Measurements from ENCODE around the gene GNG11.

GNG11 gene

DNA sequence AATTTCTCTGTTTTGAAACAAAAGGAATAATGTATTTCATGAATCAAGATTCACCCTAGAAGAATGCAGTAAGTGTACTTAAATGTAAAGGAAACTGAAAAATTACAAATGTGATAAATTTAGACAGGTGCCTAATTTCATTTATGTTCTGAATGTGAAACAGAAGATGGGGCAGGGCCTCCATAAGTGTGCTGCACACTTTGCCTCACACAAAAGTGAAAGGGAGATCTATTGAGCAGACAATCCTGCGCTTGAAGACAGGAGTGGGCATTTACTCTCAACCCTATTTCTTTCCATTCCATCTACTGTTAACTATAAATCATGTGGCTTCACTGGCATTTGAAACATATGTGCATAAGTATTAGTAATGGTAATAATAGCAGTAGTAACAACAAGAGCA, 36.2 kb downstream of the GNG11 start:
- TF ChIP-seq, protein P1, sequence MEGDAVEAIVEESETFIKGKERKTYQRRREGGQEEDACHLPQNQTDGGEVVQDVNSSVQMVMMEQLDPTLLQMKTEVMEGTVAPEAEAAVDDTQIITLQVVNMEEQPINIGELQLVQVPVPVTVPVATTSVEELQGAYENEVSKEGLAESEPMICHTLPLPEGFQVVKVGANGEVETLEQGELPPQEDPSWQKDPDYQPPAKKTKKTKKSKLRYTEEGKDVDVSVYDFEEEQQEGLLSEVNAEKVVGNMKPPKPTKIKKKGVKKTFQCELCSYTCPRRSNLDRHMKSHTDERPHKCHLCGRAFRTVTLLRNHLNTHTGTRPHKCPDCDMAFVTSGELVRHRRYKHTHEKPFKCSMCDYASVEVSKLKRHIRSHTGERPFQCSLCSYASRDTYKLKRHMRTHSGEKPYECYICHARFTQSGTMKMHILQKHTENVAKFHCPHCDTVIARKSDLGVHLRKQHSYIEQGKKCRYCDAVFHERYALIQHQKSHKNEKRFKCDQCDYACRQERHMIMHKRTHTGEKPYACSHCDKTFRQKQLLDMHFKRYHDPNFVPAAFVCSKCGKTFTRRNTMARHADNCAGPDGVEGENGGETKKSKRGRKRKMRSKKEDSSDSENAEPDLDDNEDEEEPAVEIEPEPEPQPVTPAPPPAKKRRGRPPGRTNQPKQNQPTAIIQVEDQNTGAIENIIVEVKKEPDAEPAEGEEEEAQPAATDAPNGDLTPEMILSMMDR (IDR thresholded peaks at IDR 0.05) = no peak
- no peak overlapping the region for H3K4me3 ChIP-seq
- intact Hi-C loops (cut with DNase I; ENCODE audit: low total_unique reads) = no loop called here

DNA sequence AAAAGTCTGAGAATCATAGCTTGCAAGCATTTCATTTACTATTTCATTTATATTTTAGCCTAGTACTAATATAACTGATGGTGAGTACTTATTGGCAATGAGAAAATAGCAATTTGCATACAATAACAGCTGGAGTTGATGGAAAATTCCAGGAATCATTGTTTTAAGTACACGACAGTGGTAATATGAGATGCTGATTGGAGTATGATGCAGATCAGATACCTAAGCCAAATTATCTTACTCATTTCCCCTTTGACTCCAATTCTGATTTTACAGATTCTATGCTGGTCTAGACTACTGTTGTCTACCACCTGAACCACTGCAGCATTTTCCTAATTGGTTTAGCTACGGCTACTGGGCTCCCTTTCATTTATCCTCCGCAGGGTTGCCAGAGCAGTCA, 36.7 kb downstream of the GNG11 start:
- no peaks in the 10 kb centered on the region for H3K36me3 ChIP-seq
- TF ChIP-seq, protein P1 (IDR thresholded peaks at IDR 0.05) = no peak
- DNase-seq = no peak
- no peaks in the 10 kb centered on the region for H3K27me3 ChIP-seq
- no peaks in the 10 kb centered on the region for H3K9me3 ChIP-seq
- no peaks in the 10 kb centered on the region for H3K4me1 ChIP-seq
- H3K27ac ChIP-seq = no peak overlapping the region
- intact Hi-C loops (cut with DNase I; ENCODE audit: low total_unique reads) = no loop called here
- no peak overlapping the region for H3K4me3 ChIP-seq

More for the DNA sequence above, 36.2 kb downstream of the GNG11 start:
- Histone ChIP-seq H3K9me3 (no peaks in the 10 kb centered on the region), H3K4me1 (no peaks in the 10 kb centered on the region), H3K36me3 (no peaks in the 10 kb centered on the region), H3K27ac (no peak overlapping the region), H3K27me3 (no peaks in the 10 kb centered on the region)
- no peak for DNase-seq

DNA sequence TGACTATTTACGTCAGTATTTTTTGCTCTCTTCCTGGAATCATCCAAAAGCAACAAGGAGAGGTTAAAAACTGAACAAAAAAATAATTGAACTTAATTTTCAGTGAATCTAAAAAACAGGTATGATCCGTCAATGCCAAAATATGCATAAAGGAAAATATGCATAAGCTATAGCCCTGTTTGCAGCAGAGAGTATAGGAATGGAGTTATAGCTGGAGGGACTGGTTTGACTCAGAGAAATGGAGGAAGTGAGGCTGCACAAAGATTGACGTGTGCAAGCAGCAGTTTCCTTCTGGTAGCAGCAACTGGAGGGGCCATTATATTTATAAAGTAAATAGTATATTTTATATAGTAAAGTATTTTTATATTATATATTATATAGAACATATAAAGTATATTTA, 37.1 kb downstream of the GNG11 start:
- no peak overlapping the region for H3K27ac ChIP-seq
- TF ChIP-seq, protein P1 (IDR thresholded peaks at IDR 0.05) = no peak
- H3K4me3 ChIP-seq = no peak overlapping the region
- no peaks in the 10 kb centered on the region for H3K27me3 ChIP-seq
- H3K4me1 ChIP-seq = no peaks in the 10 kb centered on the region
- H3K9me3 ChIP-seq = no peaks in the 10 kb centered on the region
- DNase-seq = no peak
- intact Hi-C loops (cut with DNase I; ENCODE audit: low total_unique reads) = no loop called here
- H3K36me3 ChIP-seq = no peaks in the 10 kb centered on the region

DNA sequence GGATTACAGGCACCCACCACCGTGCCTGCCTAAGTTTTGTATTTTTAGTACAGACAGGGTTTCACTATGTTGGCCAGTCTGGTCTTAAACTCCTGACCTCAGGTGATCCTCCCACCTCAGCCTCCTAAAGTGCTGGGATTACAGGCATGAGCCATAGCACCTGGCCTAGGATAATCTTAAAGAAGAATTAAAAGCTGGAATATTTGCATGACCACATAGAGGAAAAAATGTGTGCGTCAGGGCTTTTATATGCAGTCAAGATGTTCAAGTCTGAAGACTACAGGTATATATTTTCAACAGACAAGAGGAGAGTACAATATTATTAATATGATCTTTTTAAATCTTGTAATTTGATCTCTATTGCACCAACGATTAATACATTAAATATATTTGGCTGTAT, 39.5 kb downstream of the GNG11 start:
- H3K36me3 ChIP-seq = no peaks in the 10 kb centered on the region
- H3K4me1 ChIP-seq = no peaks in the 10 kb centered on the region
- H3K27ac ChIP-seq = no peak overlapping the region
- no peaks in the 10 kb centered on the region for H3K9me3 ChIP-seq
- DNase-seq = no peak
- intact Hi-C loops (cut with DNase I; ENCODE audit: low total_unique reads) = no loop called here
- H3K27me3 ChIP-seq = no peaks in the 10 kb centered on the region
- TF ChIP-seq, protein P1 (IDR thresholded peaks at IDR 0.05) = no peak
- H3K4me3 ChIP-seq = no peak overlapping the region

DNA sequence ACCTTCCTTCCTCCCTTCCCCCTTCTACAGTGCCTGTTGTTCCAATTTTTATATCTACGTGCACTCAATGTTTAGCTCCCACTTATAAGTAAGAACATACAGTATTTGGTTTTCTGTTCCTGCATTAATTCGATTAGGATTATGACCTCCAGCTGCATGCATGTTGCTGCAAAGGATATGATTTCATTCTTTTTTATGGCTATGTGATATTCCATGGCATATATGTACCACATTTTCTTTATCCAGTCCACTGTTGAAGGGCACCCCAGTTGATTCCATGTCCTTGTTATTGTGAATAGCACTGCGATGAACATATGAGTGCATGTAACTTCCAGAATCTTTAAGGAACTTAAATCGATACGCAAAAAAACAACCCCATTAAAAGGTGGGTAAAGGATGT, 42.7 kb downstream of the GNG11 start:
- H3K36me3 ChIP-seq = no peaks in the 10 kb centered on the region
- TF ChIP-seq, protein P1 (IDR thresholded peaks at IDR 0.05) = no peak
- DNase-seq = no peak
- H3K27me3 ChIP-seq = no peaks in the 10 kb centered on the region
- intact Hi-C loops (cut with DNase I; ENCODE audit: low total_unique reads) = no loop called here
- no peaks in the 10 kb centered on the region for H3K9me3 ChIP-seq
- H3K27ac ChIP-seq = no peak overlapping the region
- no peaks in the 10 kb centered on the region for H3K4me1 ChIP-seq
- no peak overlapping the region for H3K4me3 ChIP-seq

DNA sequence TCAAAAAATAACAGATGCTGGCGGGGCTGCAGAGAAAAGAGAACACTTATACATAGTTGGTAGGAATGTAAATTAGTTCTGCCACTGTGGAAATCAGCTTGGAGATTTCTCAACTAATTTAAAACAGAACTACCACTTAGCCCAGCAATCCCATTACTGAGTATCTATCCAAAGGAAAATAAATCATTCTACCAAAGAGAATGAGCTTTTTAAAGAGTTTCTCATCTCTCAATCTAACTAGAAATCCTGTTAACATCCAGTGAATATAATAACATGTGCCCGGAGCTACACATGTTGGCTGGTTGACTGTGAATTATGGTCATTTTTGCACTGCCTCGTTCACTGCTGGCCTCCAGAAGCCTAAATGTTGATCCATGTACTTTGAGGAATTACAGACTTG, 43.3 kb downstream of the GNG11 start:
- DNase-seq = no peak
- Histone ChIP-seq H3K27ac (no peak overlapping the region), H3K9me3 (no peaks in the 10 kb centered on the region), H3K27me3 (no peaks in the 10 kb centered on the region), H3K4me1 (no peaks in the 10 kb centered on the region), H3K4me3 (no peak overlapping the region), H3K36me3 (no peaks in the 10 kb centered on the region)
- TF ChIP-seq, protein P1 (IDR thresholded peaks at IDR 0.05) = no peak
- intact Hi-C loops (cut with DNase I; ENCODE audit: low total_unique reads) = no loop called here

Data from tibial artery (tissue), 4 donors.